Heart right ventricle (tissue), 16 donors: ENCODE data around the gene METTL13. TPM values are rescaled to one million over a fixed set of nuclear protein-coding genes. Genes with fewer than 3 reads are reported as not detected.

Source experiments
- ATAC-seq, 8 donors: fragments of 200-7000 bp; cut with Tn5 transposase; one replicate each; pipeline ENCODE4 v1.9.1; 2020; ENCODE audit warnings: mild to moderate bottlenecking in 8 of 8, moderate library complexity in 8 of 8, moderate number of reproducible peaks in 1 of 8
- DNase-seq, 2 donors: peaks; one replicate each; pipeline ENCODE4 v3.0.0-alpha.2; 2020
- H3K27ac ChIP-seq, 10 donors: fragments of 200-600 bp; sonication (generic) in 2 of 10; one replicate each; pipeline versions ENCODE4 v1.5.0 to v1.8.0; 2020 to 2022; ENCODE audit warnings: mild to moderate bottlenecking in 3 of 10
- H3K27me3 ChIP-seq, 7 donors: fragments of 200-600 bp; one replicate each; pipeline ENCODE4 v1.8.0; 2021 to 2022; ENCODE audit warnings: mild to moderate bottlenecking in 2 of 7
- H3K36me3 ChIP-seq, 9 donors: fragments of 200-600 bp; sonication (generic) in 1 of 9; one replicate each; pipeline versions ENCODE4 v1.5.0 to v1.8.0; 2020 to 2022; ENCODE audit warnings: mild to moderate bottlenecking in 2 of 9
- H3K4me1 ChIP-seq, 9 donors: fragments of 200-600 bp; sonication (generic) in 1 of 9; one replicate each; pipeline versions ENCODE4 v1.5.0 to v1.8.0; 2020 to 2022; ENCODE audit warnings: mild to moderate bottlenecking in 4 of 9
- H3K4me3 ChIP-seq, 10 donors: fragments of 200-600 bp; sonication (generic) in 2 of 10; one replicate each; pipeline versions ENCODE4 v1.5.0 to v1.8.0; 2020 to 2022; ENCODE audit warnings: mild to moderate bottlenecking in 7 of 10, moderate library complexity in 2 of 10
- H3K9me3 ChIP-seq, 11 donors: fragments of 200-600 bp in 10 of 11; sonication (generic) in 2 of 11; one replicate each; pipeline versions ENCODE4 v1.5.0 to v1.8.0; 2013 to 2022; ENCODE audit warnings: mild to moderate bottlenecking in 2 of 11, control low read depth in 1 of 11, moderate library complexity in 1 of 11
- CTCF ChIP-seq, 9 donors: fragments of 200-600 bp; sonication (generic) in 2 of 9; IDR thresholded peaks; one replicate each; pipeline versions ENCODE4 v1.5.0 to v1.8.0; 2021 to 2022; ENCODE audit warnings: antibody characterized with exemption in 9 of 9, mild to moderate bottlenecking in 5 of 9, moderate library complexity in 1 of 9
- WGBS, 2 donors: extraction: QIAGEN DNeasy Blood & Tissue Kit; methylation state at CpG; one replicate each; pipeline ENCODE4 v1.1.7; 2013; ENCODE audit warnings: inconsistent platforms in 1 of 2; 5-methylcytosine and 5-hydroxymethylcytosine counted together
- intact Hi-C, 10 donors: fragments of 100-400 bp; cut with DNase I; formaldehyde crosslinking; loops; one replicate each; pipeline versions ENCODE4 v1.11.1 to v1.14.2; 2022
- polyA plus RNA-seq, 2 donors: library from polyadenylated mRNA; stranded (reverse); fragments of 200-250 nt; gene quantifications; one replicate each; pipeline ENCODE4 v1.2.3, GENCODE V29; 2013
- total RNA-seq, 10 donors: library from RNA; stranded (reverse); fragmentation: NEBNext Ultra II Directional in 3 of 10; extraction: Animal tissue kit (Norgen Biotek cat#: 25700) in 3 of 10; gene quantifications; one replicate each; pipeline versions ENCODE4 v1.2.1 to v1.2.4, GENCODE V29; 2021 to 2023
- donor health status: Arrhythmogenic right ventricular cardiomyopathy.
- donor health status: ischemic (EF 13 %, LVEDD 7.1; RV severe dilation, severe dysfunction).
- donor health status: healthy with polysubstance abuse.
- donor health status: DM: no; HTN: yes; CAD: no.
- donor health status: DM: no; HTN: no; CAD: no.
- donor health status: ischemic (EF 25% LVEDD 6.9; RV normal size, moderate dysfunction).
- donor health status: ischemic (EF 25% LVEDD 5.7; RV mildly dilated, moderate dysfunction).
- donor health status: healthy.
- donor health status: DM: yes; HTN: yes; CAD: no.
- donor health status: Ischemic cardiomyopathy.
- donor health status: ischemic (EF 35%, LVEDD 5.7; RV mildly dilated, moderate dysfunction).
- donor health status: nonischemic (EF 11% LVEDD 7.7; RV severe dilation, severe dysfunction).
- donor health status: DM: yes; HTN: yes; CAD: no.
- donor health status: PGD.
- donor health status: ischemic (EF 29% LVEDD 5.4; RV normal size, mild dysfunction).
- donor health status: nonischemic (EF 23%, LVEDD 6.1; RV moderate dilation, normal function).

The METTL13 gene
- total and polyA plus RNA-seq, 12 donors: 3.2 to 20.2 (median 16.5) TPM

- Histone ChIP-seq H3K4me3 (peak overlapping the region in 1 of 10 donors; percentile 17), H3K27me3 (no peaks in the 10 kb centered on the region), H3K9me3 (no peaks in the 10 kb centered on the region), H3K4me1 (peaks cover 3 to 57% (median 27%) of the 10 kb centered on the region in 9 donors), H3K27ac (peak overlapping the region in 3 of 10 donors; percentile 3 to 96 (median 30)), H3K36me3 (peaks cover 0 to 40% (median 13%) of the 10 kb centered on the region in 9 donors)
- ATAC-seq: no peak
- intact Hi-C loops: loop anchor here in 3 of 10 donors (2.0 to 5.0 kb wide), 3 partner anchors 38 to 92 kb away; partner anchors contain the start of gene METTL13 (in 1 of the 3)
- TF ChIP-seq CTCF (IDR thresholded peaks at IDR 0.05): no peak
- WGBS, 2 donors: 72 to 74% methylated on average over 2 of the region's 2 CpGs
- DNase-seq: no peak
These were observed 41.8 kb upstream of the METTL13 start for GRCh38 chr1:171739656-171740055.

GRCh38 chr1:171740356-171740863 is 41.0 kb upstream of the METTL13 start:
- intact Hi-C loops: loop anchor here in 3 of 10 donors (2.0 to 5.0 kb wide), 3 partner anchors 37 to 93 kb away; partner anchors contain the start of gene METTL13 (in 1 of the 3)
- peaks cover 3 to 61% (median 27%) of the 10 kb centered on the region in 9 donors for H3K4me1 ChIP-seq
- no peaks in the 10 kb centered on the region for H3K9me3 ChIP-seq
- no peak for ATAC-seq
- no peak for TF ChIP-seq CTCF (IDR thresholded peaks at IDR 0.05)
- WGBS, 2 donors: 71 to 79% methylated on average over 2 of the region's 2 CpGs
- peak overlapping the region in 3 of 10 donors; percentile 1 to 96 (median 96) for H3K27ac ChIP-seq
- no peak for DNase-seq
- H3K36me3 ChIP-seq: peaks cover 0 to 32% (median 13%) of the 10 kb centered on the region in 9 donors
- no peaks in the 10 kb centered on the region for H3K27me3 ChIP-seq
- peak overlapping the region in 7 of 10 donors; percentile 72 to 99 (median 92) for H3K4me3 ChIP-seq

GRCh38 chr1:171740987-171741871 is 40.2 kb upstream of the METTL13 start:
- peaks cover 0 to 24% (median 13%) of the 10 kb centered on the region in 9 donors for H3K36me3 ChIP-seq
- peak overlapping the region; percentile 68 to 99 (median 89) for H3K4me3 ChIP-seq
- H3K27ac ChIP-seq: peak overlapping the region; percentile 85 to 97 (median 94)
- intact Hi-C loops: loop anchor here in 3 of 10 donors (2.0 to 5.0 kb wide), 3 partner anchors 36 to 94 kb away; partner anchors contain the start of gene METTL13 (in 1 of the 3)
- ATAC-seq: peak; percentile 27 to 67 (median 51)
- H3K27me3 ChIP-seq: no peaks in the 10 kb centered on the region
- TF ChIP-seq CTCF (IDR thresholded peaks at IDR 0.05): peak in 7 of 9 donors; percentile 21 to 42 (median 29)
- no peaks in the 10 kb centered on the region for H3K9me3 ChIP-seq
- peak in 1 of 2 donors; percentile 53 for DNase-seq
- H3K4me1 ChIP-seq: peaks cover 3 to 62% (median 27%) of the 10 kb centered on the region in 9 donors
- 1% methylated on average over 28 of the region's 28 CpGs for WGBS, 2 donors
